Testis (tissue), 3 donors: Measurements from ENCODE around the gene EPHA3. TPM values are rescaled to one million over a fixed set of nuclear protein-coding genes. Genes with fewer than 3 reads are reported as not detected.

Source experiments
- DNase-seq: peaks from one replicate; pipeline ENCODE4 v3.0.0-alpha.2; 2019
- H3K27ac ChIP-seq, 2 donors: fragments of 200-600 bp; sonication (generic); one replicate each; pipeline ENCODE4 v1.5.1; 2019
- H3K27me3 ChIP-seq: fragments of 200-600 bp; sonication (generic); one replicate; pipeline ENCODE4 v1.5.1; 2019
- H3K36me3 ChIP-seq: fragments of 200-600 bp; sonication (generic); one replicate; pipeline ENCODE4 v1.5.1; 2017; ENCODE audit warnings: low read depth; ENCODE audit errors: missing control alignments
- H3K4me1 ChIP-seq: fragments of 200-600 bp; sonication (generic); one replicate; pipeline ENCODE4 v1.5.1; 2019
- H3K4me3 ChIP-seq, 2 donors: fragments of 200-600 bp; sonication (generic); one replicate each; pipeline ENCODE4 v1.5.1; 2017 to 2019
- H3K9me3 ChIP-seq: fragments of 200-600 bp; sonication (generic); one replicate; pipeline ENCODE4 v1.5.1; 2017
- POLR2A ChIP-seq: fragments of 450-650 bp; IDR thresholded peaks from one replicate; pipeline ENCODE4 v1.6.1; 2017; ENCODE audit warnings: antibody characterized with exemption, mild to moderate bottlenecking, moderate library complexity
- WGBS, 2 donors: methylation state at CpG; one replicate each; pipeline ENCODE4 v1.1.5; 2018; 5-methylcytosine and 5-hydroxymethylcytosine counted together
- intact Hi-C: fragments of 100-400 bp; cut with DNase I; formaldehyde crosslinking; loops from one replicate; pipeline ENCODE4 v1.15.1; 2023; ENCODE audit warnings: low total_unique reads
- polyA plus RNA-seq: library from polyadenylated mRNA; stranded (reverse); fragments of 350-450 nt; fragmentation: Illumina TruSeq; extraction: RNeasy Lipid Tissue Mini Kit (QIAGEN cat#74804); gene quantifications from one replicate; pipeline ENCODE4 v1.2.3, GENCODE V29; 2014; ENCODE audit warnings: low read depth, low replicate concordance; ENCODE audit not compliant: insufficient read depth
- total RNA-seq, 2 donors: library from RNA; depleted of rRNA; stranded (reverse); fragments of >200 nt; gene quantifications; one replicate each; pipeline ENCODE4 v1.2.3, GENCODE V29; 2016
- TF ChIP-seq, protein P1 (sequence below), 3 experiments: fragments of 450-650 bp in 2 of 3; fragments of 200-600 bp in 1 of 3; sonication (generic) in 1 of 3; IDR thresholded peaks; one replicate each; pipeline ENCODE4 v1.5.1; 2016 to 2019; ENCODE audit warnings: antibody characterized with exemption in 3 of 3, mild to moderate bottlenecking in 2 of 3, moderate library complexity in 1 of 3

EPHA3 gene
- total and polyA plus RNA-seq, 3 donors from 2014 or later, result 0.99 to 2.1 (median 1.3) TPM

GRCh38 chr3:89171687-89172545, 64.5 kb downstream of the EPHA3 start:
- Histone ChIP-seq H3K4me3 (no peak overlapping the region), H3K27me3 (no peaks in the 10 kb centered on the region)
- WGBS, 2 donors, result 76 to 81% methylated on average over 9 of the region's 9 CpGs

DNA sequence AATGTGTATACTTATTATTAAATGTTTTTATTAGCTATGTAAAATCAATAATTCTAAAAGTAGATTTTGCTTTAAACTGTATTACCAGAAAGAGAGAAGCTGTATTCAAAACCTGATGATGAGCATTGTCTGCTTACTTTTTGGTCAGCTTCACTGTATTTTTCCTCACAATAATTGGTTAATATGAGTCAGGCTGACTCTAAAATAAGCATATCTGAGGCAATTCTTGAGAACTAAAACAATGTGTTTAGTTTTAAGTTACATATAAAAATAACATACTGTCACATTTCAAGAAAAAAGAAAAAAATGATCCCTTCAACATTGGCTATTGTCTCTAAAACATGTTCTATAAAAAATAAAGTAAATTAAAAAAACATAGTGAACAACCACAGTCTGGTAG, 66.1 kb downstream of the EPHA3 start:
- TF ChIP-seq, protein P1, sequence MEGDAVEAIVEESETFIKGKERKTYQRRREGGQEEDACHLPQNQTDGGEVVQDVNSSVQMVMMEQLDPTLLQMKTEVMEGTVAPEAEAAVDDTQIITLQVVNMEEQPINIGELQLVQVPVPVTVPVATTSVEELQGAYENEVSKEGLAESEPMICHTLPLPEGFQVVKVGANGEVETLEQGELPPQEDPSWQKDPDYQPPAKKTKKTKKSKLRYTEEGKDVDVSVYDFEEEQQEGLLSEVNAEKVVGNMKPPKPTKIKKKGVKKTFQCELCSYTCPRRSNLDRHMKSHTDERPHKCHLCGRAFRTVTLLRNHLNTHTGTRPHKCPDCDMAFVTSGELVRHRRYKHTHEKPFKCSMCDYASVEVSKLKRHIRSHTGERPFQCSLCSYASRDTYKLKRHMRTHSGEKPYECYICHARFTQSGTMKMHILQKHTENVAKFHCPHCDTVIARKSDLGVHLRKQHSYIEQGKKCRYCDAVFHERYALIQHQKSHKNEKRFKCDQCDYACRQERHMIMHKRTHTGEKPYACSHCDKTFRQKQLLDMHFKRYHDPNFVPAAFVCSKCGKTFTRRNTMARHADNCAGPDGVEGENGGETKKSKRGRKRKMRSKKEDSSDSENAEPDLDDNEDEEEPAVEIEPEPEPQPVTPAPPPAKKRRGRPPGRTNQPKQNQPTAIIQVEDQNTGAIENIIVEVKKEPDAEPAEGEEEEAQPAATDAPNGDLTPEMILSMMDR (IDR thresholded peaks at IDR 0.05), result no peak
- no peak for TF ChIP-seq POLR2A
- Histone ChIP-seq H3K27ac (no peak overlapping the region), H3K4me1 (no peaks in the 10 kb centered on the region), H3K9me3 (no peaks in the 10 kb centered on the region), H3K36me3 (no peaks in the 10 kb centered on the region), H3K27me3 (no peaks in the 10 kb centered on the region), H3K4me3 (no peak overlapping the region)
- DNase-seq, result no peak
- intact Hi-C loops, result no loop called here

More at GRCh38 chr3:89171687-89172545, 64.5 kb downstream of the EPHA3 start:
- no peaks in the 10 kb centered on the region for H3K4me1 ChIP-seq
- H3K9me3 ChIP-seq, result no peaks in the 10 kb centered on the region
- H3K36me3 ChIP-seq, result no peaks in the 10 kb centered on the region
- no peak overlapping the region for H3K27ac ChIP-seq
- intact Hi-C loops, result no loop called here
- DNase-seq, result no peak
- TF ChIP-seq, protein P1 (IDR thresholded peaks at IDR 0.05), result no peak
- no peak for TF ChIP-seq POLR2A

GRCh38 chr3:89179355-89180001, 72.1 kb downstream of the EPHA3 start:
- TF ChIP-seq, protein P1 (IDR thresholded peaks at IDR 0.05), result no peak
- no peak for TF ChIP-seq POLR2A
- Histone ChIP-seq H3K27me3 (no peaks in the 10 kb centered on the region), H3K4me3 (no peak overlapping the region), H3K4me1 (no peaks in the 10 kb centered on the region), H3K36me3 (no peaks in the 10 kb centered on the region), H3K27ac (no peak overlapping the region), H3K9me3 (no peaks in the 10 kb centered on the region)
- WGBS, 2 donors, result 72 to 85% methylated on average over 3 of the region's 3 CpGs
- DNase-seq, result no peak
- intact Hi-C loops, result no loop called here

DNA sequence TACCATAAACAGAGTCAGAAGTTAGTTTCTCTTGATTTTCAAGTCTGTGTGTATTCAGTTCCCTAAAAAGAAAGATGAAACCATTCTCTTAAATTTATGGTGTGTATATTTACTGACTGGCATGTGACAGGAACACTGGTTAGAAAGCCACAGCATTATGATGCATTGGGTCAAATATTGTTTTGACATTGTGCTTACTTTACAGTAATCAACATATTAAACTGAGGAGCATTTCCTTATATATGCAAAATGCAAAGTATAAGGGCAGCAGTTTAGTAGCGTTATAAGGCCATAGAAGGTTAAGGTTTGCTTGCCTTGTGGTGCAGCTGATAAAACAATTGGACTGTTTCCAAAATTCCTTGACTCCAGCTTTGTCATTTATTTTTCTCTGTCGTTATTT, 72.9 kb downstream of the EPHA3 start:
- Histone ChIP-seq H3K27me3 (no peaks in the 10 kb centered on the region), H3K9me3 (no peaks in the 10 kb centered on the region), H3K4me3 (no peak overlapping the region), H3K4me1 (no peaks in the 10 kb centered on the region), H3K27ac (no peak overlapping the region), H3K36me3 (no peaks in the 10 kb centered on the region)
- 22 to 31% methylated on average over 2 of the region's 2 CpGs for WGBS, 2 donors
- intact Hi-C loops, result no loop called here
- DNase-seq, result no peak
- TF ChIP-seq, protein P1 (IDR thresholded peaks at IDR 0.05), result no peak
- no peak for TF ChIP-seq POLR2A
